ENCODE data around the gene MAPK8.

GRCh38 chr10:48306870-48307710, 613 bp downstream of the MAPK8 start:
- TF ChIP-seq YY1 (IDR thresholded peaks at IDR 0.05; ENCODE audit: insufficient read depth, insufficient read length) = no peak
- TF ChIP-seq ZNF274 (IDR thresholded peaks at IDR 0.05; ENCODE audit: low read depth, low read length) = no peak
